H1 (cell line): Measurements from ENCODE around the gene TRDN. TPM values are rescaled to one million over a fixed set of nuclear protein-coding genes. Genes with fewer than 3 reads are reported as not detected.

ENCODE experiments used
- CTCF ChIA-PET: fragments of 300-600 bp; sonication (Branson Sonifier 250); formaldehyde crosslinking; loops from one replicate; lab custom pipeline; 2021; ENCODE audit not compliant: partially characterized antibody; lab: Charles Lee
- POLR2A ChIA-PET: fragments of 300-600 bp; sonication (Branson Sonifier 250); formaldehyde crosslinking; loops from one replicate; lab custom pipeline; 2021; ENCODE audit warnings: inconsistent platforms; ENCODE audit not compliant: partially characterized antibody; lab: Charles Lee
- DNase-seq, 2 experiments: peaks; one replicate each; pipeline versions ENCODE4 v3.0.0 to v3.0.0-alpha.2; 2010 to 2022; ENCODE audit warnings: low spot score in 2 of 2, low read depth in 1 of 2, mixed read lengths in 1 of 2
- FAIRE-seq: peaks from 2 replicates; lab custom pipeline; 2011; peaks lifted over from hg19 to GRCh38; lab: Jason Lieb, UNC
- H2AFZ ChIP-seq: 2 replicates; pipeline ENCODE4 v1.8.1; 2012; ENCODE audit warnings: low read length, inconsistent platforms
- H2AK5ac ChIP-seq: 2 replicates; pipeline ENCODE4 v1.6.1; 2013; ENCODE audit warnings: low read depth, low read length
- H2BK120ac ChIP-seq: replicated peaks from 2 replicates; pipeline ENCODE3; 2013; ENCODE audit warnings: low read depth, low read length, inconsistent platforms
- H2BK12ac ChIP-seq: 2 replicates; pipeline ENCODE4 v1.6.1; 2013; ENCODE audit warnings: low read depth, low read length
- H2BK15ac ChIP-seq: 2 replicates; pipeline ENCODE4 v1.6.1; 2013; ENCODE audit warnings: low read length
- H2BK20ac ChIP-seq: 2 replicates; pipeline ENCODE4 v1.6.1; 2013; ENCODE audit warnings: low read length
- H2BK5ac ChIP-seq: 2 replicates; pipeline ENCODE4 v1.6.1; 2013; ENCODE audit warnings: low read depth, low read length
- H3K14ac ChIP-seq: 2 replicates; pipeline ENCODE4 v1.6.1; 2013; ENCODE audit warnings: inconsistent platforms; ENCODE audit not compliant: insufficient read length
- H3K18ac ChIP-seq: 2 replicates; pipeline ENCODE4 v1.6.1; 2013; ENCODE audit warnings: low read length; ENCODE audit errors: extremely low read depth
- H3K23ac ChIP-seq: 2 replicates; pipeline ENCODE4 v1.6.1; 2013; ENCODE audit warnings: inconsistent platforms; ENCODE audit not compliant: insufficient read length
- H3K23me2 ChIP-seq: 2 replicates; pipeline ENCODE4 v1.6.1; 2013; ENCODE audit warnings: low read depth, low read length
- H3K27ac ChIP-seq: 2 replicates; pipeline ENCODE4 v1.6.1; 2011; ENCODE audit warnings: low read depth, low read length, inconsistent platforms
- H3K27me3 ChIP-seq, 4 experiments: replicated peaks in 1 of 4; 1 replicate in 1 of 4; 2 replicates in 3 of 4; pipeline versions ENCODE4 v1.6.1 to v1.8.1; 2011 to 2013; ENCODE audit warnings: low read length in 3 of 4, mild to moderate bottlenecking in 3 of 4, inconsistent platforms in 2 of 4, mixed read lengths in 2 of 4, moderate library complexity in 1 of 4; ENCODE audit not compliant: control insufficient read depth in 3 of 4, insufficient read depth in 3 of 4; ENCODE audit errors: extremely low read depth in 1 of 4
- H3K36me3 ChIP-seq, 4 experiments: 2 replicates each; pipeline versions ENCODE4 v1.6.1 to v1.8.1; 2011 to 2013; ENCODE audit warnings: mild to moderate bottlenecking in 4 of 4, low read length in 3 of 4, moderate library complexity in 2 of 4, control low read depth in 1 of 4, inconsistent platforms in 1 of 4; ENCODE audit not compliant: insufficient read depth in 4 of 4, control insufficient read depth in 2 of 4
- H3K4ac ChIP-seq: replicated peaks from 2 replicates; pipeline ENCODE3; 2013; ENCODE audit warnings: low read length, low read depth, mixed read lengths, inconsistent platforms; ENCODE audit not compliant: insufficient read length
- H3K4me1 ChIP-seq, 4 experiments: replicated peaks in 1 of 4; 1 replicate in 1 of 4; 2 replicates in 3 of 4; pipeline versions ENCODE4 v1.6.1 to v1.8.1; 2011 to 2013; ENCODE audit warnings: low read length in 3 of 4, inconsistent platforms in 2 of 4, mixed read lengths in 1 of 4; ENCODE audit not compliant: insufficient read depth in 4 of 4, control insufficient read depth in 3 of 4
- H3K4me2 ChIP-seq, 2 experiments: 2 replicates each; pipeline versions ENCODE4 v1.6.1 to v1.8.1; 2011 to 2013; ENCODE audit warnings: low read depth in 2 of 2, low read length in 2 of 2, control low read depth in 1 of 2, inconsistent platforms in 1 of 2, mild to moderate bottlenecking in 1 of 2; ENCODE audit not compliant: insufficient read depth in 1 of 2
- H3K4me3 ChIP-seq, 4 experiments: fragments of 200-600, 300-600 bp in 1 of 4; sonication (generic), shearing (Covaris generic), sonication (Bioruptor Twin) in 1 of 4; 2 replicates each; pipeline versions ENCODE4 v1.5.1 to v1.8.1; 2011 to 2016; ENCODE audit warnings: low read length in 4 of 4, low read depth in 3 of 4, control low read depth in 2 of 4, inconsistent platforms in 2 of 4, mild to moderate bottlenecking in 2 of 4, mixed read lengths in 1 of 4, moderate library complexity in 1 of 4; ENCODE audit not compliant: insufficient read depth in 2 of 4; ENCODE audit errors: extremely low read depth in 1 of 4
- H3K56ac ChIP-seq: replicated peaks from 2 replicates; pipeline ENCODE3; 2013; ENCODE audit warnings: low read depth, mild to moderate bottlenecking, mixed read lengths, low read length, inconsistent platforms; ENCODE audit not compliant: insufficient read length
- H3K79me1 ChIP-seq: 2 replicates; pipeline ENCODE4 v1.6.1; 2013; ENCODE audit warnings: low read depth, low read length, control low read depth
- H3K79me2 ChIP-seq, 2 experiments: 2 replicates each; pipeline versions ENCODE4 v1.6.1 to v1.8.1; 2012 to 2013; ENCODE audit warnings: low read length in 2 of 2, mild to moderate bottlenecking in 2 of 2, inconsistent platforms in 1 of 2; ENCODE audit not compliant: insufficient read depth in 2 of 2, control insufficient read depth in 1 of 2
- H3K9ac ChIP-seq, 4 experiments: replicated peaks in 1 of 4; 1 replicate in 1 of 4; 2 replicates in 3 of 4; pipeline versions ENCODE4 v1.6.1 to v1.8.1; 2011 to 2013; ENCODE audit warnings: low read depth in 3 of 4, low read length in 3 of 4, control low read depth in 2 of 4, mild to moderate bottlenecking in 2 of 4, moderate library complexity in 2 of 4, inconsistent platforms in 1 of 4; ENCODE audit errors: extremely low read depth in 1 of 4
- H3K9me3 ChIP-seq, 2 experiments: 2 replicates each; pipeline versions ENCODE4 v1.6.1 to v1.8.1; 2012 to 2013; ENCODE audit warnings: mild to moderate bottlenecking in 2 of 2, moderate library complexity in 2 of 2, control low read depth in 1 of 2, inconsistent platforms in 1 of 2, low read depth in 1 of 2, low read length in 1 of 2, mixed read lengths in 1 of 2; ENCODE audit not compliant: insufficient read depth in 2 of 2
- H4K20me1 ChIP-seq, 2 experiments: replicated peaks in 1 of 2; 2 replicates each; pipeline versions ENCODE3 to v1.8.1; 2011 to 2013; ENCODE audit warnings: inconsistent platforms in 2 of 2, low read length in 2 of 2, mild to moderate bottlenecking in 1 of 2; ENCODE audit not compliant: insufficient read depth in 2 of 2, control insufficient read depth in 1 of 2
- H4K5ac ChIP-seq: 2 replicates; pipeline ENCODE4 v1.6.1; 2013; ENCODE audit warnings: low read length, low read depth, mixed read lengths, inconsistent platforms; ENCODE audit not compliant: insufficient read length
- H4K8ac ChIP-seq: 2 replicates; pipeline ENCODE4 v1.8.0; 2013; ENCODE audit warnings: mild to moderate bottlenecking, moderate library complexity, low read length, inconsistent platforms; ENCODE audit not compliant: insufficient read depth; ENCODE audit errors: extremely low read depth
- H4K91ac ChIP-seq: replicated peaks from 2 replicates; pipeline ENCODE3; 2013; ENCODE audit warnings: low read length, mixed read lengths, inconsistent platforms; ENCODE audit not compliant: insufficient read length
- RXRA ChIP-seq: IDR thresholded peaks from 2 replicates; pipeline ENCODE4 v1.6.1; 2011; ENCODE audit warnings: low read depth, mild to moderate bottlenecking, low read length, moderate library complexity; ENCODE audit not compliant: insufficient read depth
- WGBS, 2 experiments: shearing (Covaris generic) in 1 of 2; methylation state at CpG; one replicate each; pipeline versions ENCODE4 v1.1.6 to v1.1.7; 2013 to 2015; ENCODE audit warnings: low lambda C conversion rate in 2 of 2, mixed read lengths in 2 of 2, inconsistent platforms in 1 of 2, low coverage in 1 of 2, missing lambda C conversion rate in 1 of 2; ENCODE audit not compliant: insufficient replicate concordance in 2 of 2, insufficient coverage in 1 of 2, insufficient read length in 1 of 2; ENCODE audit errors: extremely low coverage in 1 of 2, missing lambda C conversion rate in 1 of 2; 5-methylcytosine and 5-hydroxymethylcytosine counted together
- polyA plus RNA-seq, 7 experiments: library from polyadenylated mRNA; depleted of rRNA in 3 of 7; stranded (reverse) in 5 of 7; unstranded in 2 of 7; fragments of >200 nt in 5 of 7; fragments of 200-250 nt in 2 of 7; gene quantifications; 1 replicate in 5 of 7; 2 replicates in 1 of 7; 4 replicates in 1 of 7; pipeline versions ENCODE4 v1.2.1 to v1.2.3, GENCODE V29; 2011 to 2013; ENCODE audit warnings: missing spikeins in 2 of 7, mixed read lengths in 2 of 7
- total RNA-seq: library from RNA; stranded (reverse); fragmentation: NEBNext Ultra II Directional; extraction: Animal tissue kit (Norgen Biotek cat#: 25700); gene quantifications from 2 replicates; pipeline ENCODE4 v1.2.1, GENCODE V29; 2021
- TF ChIP-seq, protein P1 (sequence below): IDR thresholded peaks from 2 replicates; pipeline ENCODE4 v1.6.1; 2011; ENCODE audit warnings: low read depth, mild to moderate bottlenecking, low read length; ENCODE audit not compliant: insufficient read depth

TRDN gene
- total and polyA plus RNA-seq, 2 of the 8 experiments (the other 6 are each of a cell fraction or from before 2014, with no cell fraction given): 1.6 to 41.6 TPM

DNA sequence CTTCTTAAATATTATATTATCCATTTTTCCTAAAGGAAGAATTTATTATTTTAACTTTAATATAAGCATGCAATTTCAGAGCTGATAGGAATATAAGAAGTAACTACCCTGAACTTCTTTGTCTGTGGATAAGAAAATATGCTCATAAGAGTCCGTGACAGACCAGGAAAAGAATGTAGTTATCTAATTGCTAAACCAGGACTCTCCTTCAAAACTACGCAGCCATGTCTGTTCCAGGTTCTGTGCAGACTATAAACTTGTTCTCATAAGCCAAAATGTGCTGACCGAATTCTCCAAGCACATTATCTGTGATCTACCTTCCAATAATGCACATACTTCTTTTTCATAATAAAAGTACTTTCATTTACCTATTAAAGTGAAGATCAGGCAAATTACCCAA, 116.5 kb downstream of the TRDN start:
- Histone ChIP-seq H3K4ac (no peak overlapping the region), H3K79me1 (no peaks in the 10 kb centered on the region), H4K5ac (no peak overlapping the region), H3K18ac (no peak overlapping the region), H2BK20ac (no peak overlapping the region), H3K36me3 (no peaks in the 10 kb centered on the region; a peak in 1 of 8 replicates), H2BK5ac (no peak overlapping the region), H2BK15ac (no peak overlapping the region), H3K9ac (no peak overlapping the region), H4K91ac (no peak overlapping the region), H2AFZ (no peak overlapping the region), H3K27me3 (no peaks in the 10 kb centered on the region), H3K9me3 (no peaks in the 10 kb centered on the region; a peak in 1 of 4 replicates), H3K56ac (no peak overlapping the region), H3K4me2 (no peak overlapping the region), H3K23ac (no peak overlapping the region), H2BK12ac (no peak overlapping the region), H3K14ac (no peak overlapping the region), H4K20me1 (no peaks in the 10 kb centered on the region), H3K4me1 (peaks cover 0 to 5% (median 2%) of the 10 kb centered on the region in 4 experiments; a peak in 2 of 7 replicates), H3K4me3 (no peak overlapping the region), H3K27ac (no peak overlapping the region), H2BK120ac (no peak overlapping the region), H3K79me2 (no peaks in the 10 kb centered on the region), H4K8ac (no peak overlapping the region), H3K23me2 (no peaks in the 10 kb centered on the region), H2AK5ac (no peak overlapping the region)
- FAIRE-seq: no peak
- DNase-seq: no peak
- ChIA-PET POLR2A (no interaction called here), CTCF (no interaction called here)
- 89% methylated on average over 3 of the region's 3 CpGs; no CpG with 5 or more reads in 1 of the 2 experiments for WGBS, 2 experiments
- no peak for TF ChIP-seq RXRA
- TF ChIP-seq, protein P1, sequence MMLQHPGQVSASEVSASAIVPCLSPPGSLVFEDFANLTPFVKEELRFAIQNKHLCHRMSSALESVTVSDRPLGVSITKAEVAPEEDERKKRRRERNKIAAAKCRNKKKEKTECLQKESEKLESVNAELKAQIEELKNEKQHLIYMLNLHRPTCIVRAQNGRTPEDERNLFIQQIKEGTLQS: no peak
